GM18511 (cell line): ENCODE measurements around the gene AKAP5.
"Not testable (repeated sequence)": the region's sequence is repeated elsewhere in the genome, so short reads cannot be mapped to it uniquely, and the experiment has no call there.

Source experiments
- ATAC-seq: cut with Tn5 transposase; IDR thresholded peaks from one replicate; pipeline ENCODE4 v1.9.1; 2021; ENCODE audit warnings: mild to moderate bottlenecking, moderate library complexity; ENCODE audit not compliant: unreplicated experiment

AKAP5 gene

DNA sequence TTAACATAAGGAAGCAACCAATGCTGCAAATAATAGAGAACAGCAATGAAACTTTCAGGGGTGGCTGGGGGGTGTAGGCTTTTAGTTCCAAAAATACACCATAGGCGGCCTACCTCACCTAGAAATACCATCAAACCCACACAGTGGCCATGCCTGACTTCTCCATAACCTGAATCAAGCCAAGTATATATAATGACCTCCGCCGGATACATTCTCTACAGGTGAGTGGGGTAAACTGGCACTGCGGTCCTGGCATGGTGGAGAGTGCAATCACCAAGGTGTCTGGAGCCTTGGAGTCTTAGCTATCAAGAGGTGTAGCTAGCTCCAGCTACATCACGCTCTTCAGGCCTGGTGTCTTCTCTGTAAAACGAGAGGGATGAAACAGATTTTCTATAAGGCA is 37.2 kb downstream of the AKAP5 start:
- no peak for ATAC-seq

DNA sequence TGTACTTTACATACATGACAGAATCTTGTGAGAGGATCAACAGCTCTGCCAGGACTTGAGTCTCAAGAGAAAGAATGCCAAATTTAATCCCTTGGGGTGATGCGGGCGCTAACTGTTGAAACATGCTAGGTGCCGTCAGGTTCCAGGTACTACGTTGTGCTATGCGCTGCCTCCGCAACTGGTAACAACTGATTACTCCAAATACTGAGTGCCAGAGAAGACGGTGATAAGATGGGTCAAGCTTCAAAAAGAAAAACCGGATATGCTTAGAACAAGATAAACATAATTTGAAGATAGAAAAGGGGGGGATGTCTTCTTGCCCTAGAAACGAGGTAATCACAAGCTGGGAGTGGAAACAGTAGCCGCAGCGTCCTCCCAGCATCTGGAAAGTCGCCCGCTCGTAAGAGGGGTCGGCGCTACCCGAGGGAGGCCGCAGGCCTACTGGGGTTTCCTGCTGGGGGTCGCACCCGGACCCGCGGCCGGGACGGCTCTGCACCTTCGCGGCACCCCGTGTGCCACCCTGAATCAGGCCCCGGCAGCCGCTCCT is 37.7 kb downstream of the AKAP5 start:
- no peak for ATAC-seq

DNA sequence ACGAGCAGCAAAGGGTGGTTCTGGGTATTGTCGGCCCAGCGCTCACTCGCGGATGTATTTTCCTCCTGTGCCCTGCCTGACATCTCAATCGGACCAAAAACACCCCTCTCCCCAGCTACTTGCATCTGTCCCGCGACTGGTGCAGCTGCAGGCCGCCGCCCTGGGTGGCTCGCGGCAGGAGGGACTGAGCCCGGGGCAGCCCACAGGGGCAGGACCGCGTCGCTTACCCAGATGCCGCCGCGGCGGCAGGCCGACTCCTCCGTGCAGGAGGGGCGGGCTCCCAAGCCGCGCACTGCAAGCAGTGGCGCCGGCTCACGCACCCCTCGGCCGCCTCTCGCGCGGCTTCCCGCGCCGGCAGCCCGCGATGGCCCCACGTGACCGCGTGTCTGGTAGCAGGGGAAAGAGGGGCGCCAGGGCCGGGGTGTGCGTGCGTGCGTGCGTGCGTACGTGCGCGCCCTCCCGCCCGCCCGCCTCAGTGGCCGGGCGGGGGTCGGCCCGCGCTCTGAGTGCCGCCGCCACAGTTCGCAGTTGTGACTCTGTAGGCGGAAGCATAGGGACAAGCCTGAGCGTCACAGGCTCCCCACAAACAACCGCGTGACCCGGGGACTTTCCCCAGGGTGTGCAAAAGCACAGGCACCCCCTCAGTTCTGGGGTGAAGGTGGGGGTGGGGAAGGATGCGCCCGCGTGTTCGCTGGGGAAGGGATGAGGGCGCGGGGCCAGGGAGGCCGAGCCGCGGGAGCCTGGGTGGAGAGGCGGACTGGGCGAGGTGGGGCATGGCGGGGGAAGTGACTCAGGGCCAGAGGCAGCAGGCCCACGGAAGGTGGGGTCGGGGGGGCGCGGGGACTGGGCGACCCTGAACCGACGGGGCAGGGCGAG is 38.4 kb downstream of the AKAP5 start, which contains the start of gene ZBTB25:
ZBTB25 (minus strand) TSS at position 405 of the 876 bp plus-strand sequence. CDS start 13,305 bp downstream, outside the sequence.
- peak; percentile 67 for ATAC-seq

DNA sequence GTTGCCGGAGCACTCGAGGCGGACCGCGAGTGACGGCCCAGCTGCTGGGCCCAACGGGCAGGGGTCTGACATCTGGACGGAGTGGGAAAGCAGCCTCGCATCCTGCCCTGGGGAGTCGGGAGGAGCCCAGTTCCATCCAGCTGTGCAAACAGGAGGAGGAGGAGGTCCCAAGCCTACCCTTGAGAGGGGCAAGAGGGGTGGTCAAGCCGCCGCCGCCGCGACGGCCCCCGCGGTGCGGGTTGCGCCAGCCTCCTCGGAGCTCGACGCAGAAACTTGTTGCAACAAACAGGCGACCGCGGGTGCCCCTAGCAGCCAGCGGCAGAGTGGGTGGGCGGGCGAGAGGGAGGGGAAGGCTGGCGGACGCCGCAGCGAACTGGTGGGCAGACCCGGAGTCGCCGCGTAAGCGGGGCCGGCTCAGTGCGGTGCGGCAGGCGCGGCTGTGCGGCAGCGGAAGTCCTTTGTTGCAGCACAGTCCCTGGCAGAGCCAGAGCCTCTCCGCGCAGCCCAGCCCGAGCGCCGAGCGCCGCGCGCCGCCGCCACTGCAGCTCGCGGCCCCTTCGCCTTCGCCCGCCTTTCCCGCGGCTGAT is 39.1 kb downstream of the AKAP5 start, which contains the start of gene ZBTB1:
ZBTB1 (plus strand) TSS at position 461 of the 587 bp plus-strand sequence. CDS start 16,735 bp downstream, outside the sequence.
- peak; percentile 23 for ATAC-seq

DNA sequence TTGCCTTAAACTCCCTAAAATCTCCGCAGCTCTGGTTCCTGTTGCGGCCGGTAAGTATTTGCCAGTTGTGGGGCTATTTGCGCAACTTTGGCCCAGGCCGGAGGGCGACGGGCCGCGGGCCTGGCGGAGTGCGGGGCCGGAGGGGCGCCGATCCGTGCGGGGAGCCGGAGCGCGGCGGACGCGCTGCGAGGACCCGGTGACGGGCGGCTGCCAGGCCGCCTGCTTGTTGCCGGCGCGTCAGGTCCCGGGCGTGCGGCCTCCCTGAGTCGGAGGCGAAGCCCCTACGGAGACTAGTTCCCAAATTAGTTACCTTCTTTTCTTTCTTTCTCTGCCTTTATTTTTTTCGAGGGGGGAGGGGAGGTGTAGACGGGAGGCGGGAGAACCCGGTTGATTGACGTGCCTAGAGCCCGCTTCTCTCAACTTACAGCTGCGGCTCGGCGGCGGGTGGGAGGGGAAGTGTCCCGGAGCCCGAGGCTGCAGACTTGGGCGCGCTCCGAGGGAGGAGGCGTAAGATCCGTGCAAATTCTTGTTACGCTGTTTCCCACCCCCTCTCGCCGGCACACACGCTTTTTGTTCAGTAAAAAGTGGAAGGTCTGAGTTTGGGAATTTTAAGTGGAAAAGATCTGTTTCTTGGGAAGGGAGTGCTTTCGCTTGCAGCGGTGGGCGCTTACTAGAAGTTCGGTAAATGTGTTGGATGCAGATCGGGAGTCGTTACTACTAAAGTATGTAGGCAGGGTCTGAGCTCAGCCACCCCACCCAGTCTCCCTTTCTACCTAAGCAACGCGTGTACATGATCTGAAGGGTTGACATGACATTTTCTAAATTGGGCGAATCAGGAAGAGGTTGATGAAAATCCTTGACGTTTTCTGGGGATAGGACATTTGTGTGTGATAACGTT is 39.8 kb downstream of the AKAP5 start:
- ATAC-seq, result peak; percentile 28

DNA sequence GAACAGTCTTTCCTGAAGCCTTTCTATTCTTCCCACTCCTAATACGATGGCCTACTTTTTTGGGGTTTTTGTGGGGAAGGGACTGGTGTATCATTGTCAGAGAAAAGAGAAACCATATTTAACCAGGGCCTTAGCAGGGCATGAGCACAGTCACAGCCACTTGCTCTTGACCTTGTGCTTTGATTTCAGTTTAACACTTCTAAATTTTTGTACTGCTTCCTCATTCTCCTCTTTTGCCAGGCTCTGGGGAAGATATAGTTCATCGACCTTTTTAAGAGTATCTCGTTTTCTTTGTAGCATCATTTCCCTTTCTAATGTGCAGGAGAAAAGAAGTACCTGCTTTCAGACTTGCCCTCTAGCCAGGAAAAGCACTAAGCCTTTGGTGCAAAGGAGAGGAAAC is 41.4 kb downstream of the AKAP5 start:
- ATAC-seq, result no peak

DNA sequence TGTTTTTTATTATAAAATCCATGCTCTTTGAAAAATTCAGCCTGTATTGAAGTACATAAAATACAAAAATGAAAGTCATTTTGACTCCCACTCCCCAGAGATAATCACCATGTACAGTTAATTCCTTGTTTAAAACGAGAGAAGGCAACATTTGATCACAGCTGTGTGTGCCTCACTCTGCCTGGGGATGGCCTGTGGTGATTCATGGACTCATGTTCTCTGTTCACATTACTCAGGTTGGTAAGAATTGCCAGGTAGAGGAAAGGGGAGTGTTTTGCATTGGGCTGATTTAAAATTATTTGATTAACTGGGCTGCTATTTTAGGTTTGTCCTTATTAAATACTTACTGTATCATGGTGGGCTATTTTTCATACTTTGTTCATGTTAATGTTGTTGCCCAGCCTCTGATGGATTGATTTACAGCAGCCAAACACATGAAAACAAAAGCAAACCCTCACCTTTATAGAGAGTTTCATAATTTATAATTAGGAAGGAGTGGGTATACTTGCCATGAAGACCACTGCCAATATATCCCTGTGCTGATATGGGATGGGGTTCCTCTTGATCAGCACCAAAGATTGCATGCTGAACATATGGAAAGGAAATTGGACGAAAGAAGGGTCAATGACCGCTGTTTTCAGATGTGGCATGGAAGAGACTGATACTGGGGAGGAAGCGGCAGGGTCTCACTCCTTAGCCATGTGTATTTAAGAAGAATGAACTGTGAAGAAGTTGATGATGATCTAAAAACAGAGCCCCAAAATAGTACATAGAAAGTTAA is 42.3 kb downstream of the AKAP5 start:
- ATAC-seq, result no peak

DNA sequence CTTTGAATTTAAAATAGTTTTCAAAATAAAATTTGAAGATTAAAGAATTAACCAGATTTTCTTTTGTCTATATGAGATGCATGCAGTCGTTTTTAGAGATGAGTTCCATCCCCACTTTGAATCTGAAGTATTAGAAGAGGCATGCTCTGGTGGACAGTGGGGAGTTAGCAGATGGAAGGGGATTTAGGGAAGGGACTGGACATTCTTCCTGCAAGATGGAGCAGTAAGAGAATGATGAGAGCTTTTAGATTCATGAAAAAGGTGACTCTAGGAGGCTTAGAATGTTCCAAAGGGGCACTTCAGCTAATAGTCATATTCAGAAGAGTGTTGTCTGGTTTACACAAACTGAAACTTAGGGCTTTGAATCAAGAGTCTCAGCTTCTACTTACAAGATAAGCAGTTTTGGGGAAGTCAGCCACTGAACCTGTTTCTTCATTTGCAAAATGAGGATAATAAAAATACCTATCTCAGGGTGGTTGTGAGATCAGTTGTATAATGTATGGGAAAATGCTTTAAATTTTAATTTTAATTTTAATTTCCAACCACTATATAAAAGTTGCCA is 43.0 kb downstream of the AKAP5 start:
- no peak for ATAC-seq

DNA sequence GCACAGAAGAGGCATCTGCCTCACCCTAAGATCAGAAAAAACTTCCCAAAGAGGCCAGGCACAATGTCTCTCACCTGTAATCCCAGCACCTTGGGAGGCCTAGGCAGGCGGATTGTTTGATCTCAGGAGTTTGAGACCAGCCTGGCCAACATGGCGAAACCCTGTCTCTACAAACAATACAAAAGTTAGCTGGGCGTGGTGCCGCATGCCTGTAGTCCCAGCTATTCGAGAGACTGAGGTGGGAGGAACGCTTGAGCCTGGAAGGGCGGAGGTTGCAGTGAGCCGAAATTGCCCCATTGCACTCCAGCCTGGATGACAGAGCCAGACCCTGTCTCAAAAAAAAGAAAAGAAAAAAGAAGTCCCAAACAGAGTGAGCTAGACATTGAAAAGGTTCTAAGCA is 43.7 kb downstream of the AKAP5 start:
- no peak for ATAC-seq

DNA sequence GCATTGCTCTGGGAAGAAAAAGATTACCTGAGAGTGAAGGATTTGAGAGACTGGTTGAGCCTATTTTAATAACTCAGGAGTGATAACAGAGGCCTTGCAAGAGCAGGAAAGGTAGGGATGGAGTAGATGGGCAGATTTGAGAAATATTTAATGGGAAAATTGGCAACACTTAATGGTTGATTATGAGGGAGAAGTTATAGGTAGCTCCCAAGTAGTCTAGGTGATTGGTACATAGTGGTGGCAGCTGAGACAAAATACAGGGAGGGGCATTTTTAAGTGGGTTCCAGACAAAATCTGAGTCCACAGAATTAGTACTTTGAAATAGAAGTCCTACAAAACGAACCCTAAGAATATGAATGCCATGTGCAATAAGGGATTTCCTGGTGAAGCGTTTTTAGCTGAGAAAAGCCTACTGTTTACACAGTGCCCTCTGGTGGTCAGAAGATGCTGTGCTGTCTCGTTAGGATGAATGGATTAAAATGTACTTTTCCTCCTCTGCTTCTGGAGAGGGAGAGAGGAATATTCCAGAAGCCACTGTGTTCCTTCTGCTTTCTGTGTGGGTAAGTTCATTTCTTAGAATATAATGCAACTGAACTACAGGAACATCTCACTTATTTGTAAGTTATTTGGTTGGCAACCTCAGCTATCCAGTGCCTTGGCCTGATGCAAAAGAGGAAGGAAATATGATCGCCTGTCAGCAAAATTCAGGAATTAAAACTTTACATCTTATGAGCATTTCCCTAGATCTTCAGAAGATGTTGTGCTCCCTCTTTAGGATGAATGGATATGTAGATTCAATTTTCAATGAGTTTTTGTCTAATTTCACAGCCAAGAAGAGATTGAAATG is 45.7 kb downstream of the AKAP5 start:
- ATAC-seq, result no peak

DNA sequence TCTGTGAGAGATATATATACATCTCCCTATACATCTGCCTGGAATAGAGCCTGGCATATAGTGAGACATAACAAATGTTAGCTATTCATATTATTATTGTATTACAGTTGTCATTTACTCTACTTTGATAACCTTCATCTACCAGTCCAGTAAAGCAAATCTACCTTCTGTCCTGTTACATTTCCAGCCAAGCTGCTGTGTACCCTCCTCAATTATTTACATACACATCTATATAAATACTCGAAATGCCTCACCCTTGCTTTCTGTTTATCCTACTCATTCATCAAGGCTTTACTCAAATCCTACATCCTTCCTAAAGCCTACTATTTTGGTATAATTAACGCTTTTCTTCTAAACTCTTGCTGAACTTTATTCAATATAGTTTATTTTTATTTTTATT is 48.0 kb downstream of the AKAP5 start:
- ATAC-seq, result no peak

DNA sequence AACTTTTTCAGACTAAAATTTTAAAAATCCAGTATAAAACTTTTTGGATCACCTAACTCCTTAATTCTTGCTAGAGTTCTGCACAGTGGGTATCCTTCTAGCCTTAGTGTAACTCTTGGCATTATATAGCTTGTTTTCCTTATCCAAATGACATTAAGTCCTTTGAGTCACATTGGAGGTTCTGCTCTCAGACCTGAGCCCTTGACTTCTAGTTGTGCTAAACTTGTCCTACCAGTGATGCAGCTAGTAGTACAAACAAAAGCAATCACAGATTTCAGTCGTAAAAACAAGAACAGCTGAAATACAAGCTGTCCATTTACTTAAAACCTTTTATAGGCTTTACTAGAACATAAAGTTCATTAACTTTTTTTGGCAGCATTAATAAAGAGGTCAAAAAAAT is 49.8 kb downstream of the AKAP5 start:
- ATAC-seq, result no peak

DNA sequence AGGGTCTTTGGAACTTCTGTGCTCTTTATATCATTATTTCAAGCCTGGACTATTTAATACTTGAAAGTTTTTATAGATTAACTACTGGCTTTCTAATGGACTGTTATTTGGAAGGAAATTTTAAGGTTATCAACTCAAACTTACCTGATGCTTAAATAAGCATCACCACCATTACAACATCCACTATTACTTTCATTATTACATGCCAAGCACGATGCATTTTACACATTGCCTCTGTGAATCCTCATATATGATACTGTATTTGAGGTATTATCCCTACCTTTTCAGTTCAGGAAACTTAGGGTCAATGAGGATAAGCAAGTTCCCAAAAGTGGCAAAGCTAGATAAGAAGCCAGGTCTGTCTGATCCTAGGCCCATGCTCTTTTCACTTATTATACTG is 51.7 kb downstream of the AKAP5 start:
- ATAC-seq, result no peak

DNA sequence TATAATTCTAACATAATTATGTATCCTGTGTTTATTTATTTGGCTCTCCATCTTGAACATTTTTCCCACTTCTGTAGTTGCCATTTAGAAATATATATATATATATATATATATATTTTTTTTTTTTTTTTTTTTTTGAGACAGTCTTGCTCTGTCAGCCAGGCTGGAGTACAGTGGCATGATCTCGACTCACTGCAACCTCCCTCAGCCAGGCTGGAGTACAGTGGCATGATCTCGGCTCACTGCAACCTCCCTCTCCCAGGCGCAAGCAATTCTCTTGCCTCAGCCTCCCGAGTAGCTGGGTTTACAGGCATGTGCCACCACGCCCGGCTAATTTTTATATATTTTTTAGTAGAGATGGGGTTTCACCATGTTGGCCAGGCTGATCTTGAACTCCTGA is 52.4 kb downstream of the AKAP5 start:
- not testable (repeated sequence) for ATAC-seq

DNA sequence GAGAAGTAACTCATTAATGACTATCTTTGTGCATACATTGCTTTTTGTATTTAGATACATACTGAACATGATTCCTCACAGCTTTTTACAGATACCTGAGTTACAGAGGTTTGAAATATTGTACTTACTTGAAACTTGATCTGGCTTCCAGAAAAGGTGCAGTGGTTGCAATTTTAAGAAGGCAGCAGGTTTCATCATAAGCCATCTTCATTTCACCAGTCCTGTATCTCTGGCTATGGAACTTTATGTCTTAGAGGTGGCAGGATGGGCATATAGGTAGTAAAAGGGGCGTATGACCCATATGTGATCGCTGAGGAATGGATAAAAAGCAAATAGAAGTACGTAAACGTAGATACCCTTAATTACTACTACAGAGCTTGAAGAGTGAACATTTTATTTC is 52.9 kb downstream of the AKAP5 start:
- ATAC-seq, result no peak

DNA sequence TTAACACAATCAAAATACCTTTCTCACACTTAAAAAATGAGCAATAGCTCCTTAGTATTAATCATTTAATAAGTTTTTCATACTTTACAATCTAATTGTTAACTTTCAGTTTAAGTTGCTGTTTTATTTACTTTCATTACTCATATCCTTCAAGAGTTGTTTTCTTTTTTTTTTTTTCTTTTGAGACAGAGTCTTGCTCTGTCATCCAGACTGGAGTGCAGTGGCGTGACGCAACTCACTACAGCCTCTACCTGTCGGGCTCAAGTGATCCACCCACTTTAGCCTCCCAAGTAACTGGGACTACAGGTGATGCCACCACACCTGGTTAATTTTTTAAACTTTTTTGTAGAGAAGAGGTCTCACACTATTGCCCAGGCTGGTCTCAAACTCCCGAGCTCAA is 55.4 kb downstream of the AKAP5 start:
- ATAC-seq, result no peak

DNA sequence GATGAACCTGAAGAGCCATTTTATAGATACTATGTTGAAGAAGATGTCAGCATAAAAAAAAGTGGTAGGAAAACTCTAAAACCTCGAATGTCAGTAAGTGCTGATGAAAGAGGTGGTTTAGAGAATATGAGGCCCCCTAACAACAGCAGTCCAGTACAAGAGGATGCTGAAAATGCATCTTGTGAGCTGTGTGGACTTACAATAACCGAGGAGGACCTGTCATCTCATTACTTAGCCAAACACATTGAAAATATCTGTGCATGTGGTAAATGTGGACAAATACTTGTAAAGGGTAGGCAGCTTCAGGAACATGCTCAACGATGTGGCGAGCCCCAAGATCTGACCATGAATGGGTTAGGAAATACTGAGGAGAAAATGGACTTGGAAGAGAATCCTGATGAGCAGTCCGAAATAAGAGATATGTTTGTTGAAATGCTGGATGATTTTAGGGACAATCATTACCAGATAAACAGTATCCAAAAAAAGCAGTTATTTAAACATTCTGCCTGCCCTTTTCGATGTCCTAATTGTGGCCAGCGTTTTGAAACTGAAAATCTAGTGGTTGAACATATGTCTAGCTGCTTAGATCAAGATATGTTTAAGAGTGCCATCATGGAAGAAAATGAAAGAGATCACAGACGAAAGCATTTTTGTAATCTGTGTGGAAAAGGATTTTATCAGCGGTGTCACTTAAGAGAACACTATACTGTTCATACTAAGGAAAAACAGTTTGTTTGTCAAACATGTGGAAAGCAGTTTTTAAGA is 57.5 kb downstream of the AKAP5 start:
- no peak for ATAC-seq
